Upper lobe of left lung (tissue), 4 donors: ENCODE results near the gene HK3.

Experiments used
- CTCF ChIP-seq, 6 experiments: fragments of 450-650 bp in 4 of 6; fragments of 200-600 bp in 2 of 6; sonication (generic) in 2 of 6; IDR thresholded peaks; one replicate each; pipeline ENCODE4 v1.5.1; 2016 to 2019; ENCODE audit warnings: antibody characterized with exemption in 6 of 6
- POLR2AphosphoS5 ChIP-seq, 2 donors: sonication (generic); formaldehyde crosslinking; IDR thresholded peaks; one replicate each; pipeline ENCODE4 v1.5.1; 2017; ENCODE audit warnings: antibody characterized with exemption in 2 of 2

GRCh38 chr5:176927562-176927961, 28.4 kb upstream of the HK3 start:
- TF ChIP-seq POLR2AphosphoS5 (IDR thresholded peaks at IDR 0.05) (no peak), CTCF (IDR thresholded peaks at IDR 0.05) (no peak)
